Right atrium auricular region (tissue), 2 donors: ENCODE results near the gene CCL20. TPM values are rescaled to one million over a fixed set of nuclear protein-coding genes. Genes with fewer than 3 reads are reported as not detected.

Experiments
- DNase-seq: peaks from one replicate; pipeline ENCODE4 v3.0.0-alpha.2; 2019; ENCODE audit warnings: low spot score
- H3K27ac ChIP-seq, 2 donors: fragments of 200-600 bp; sonication (generic); 1 replicate in 1 of 2; 2 replicates in 1 of 2; pipeline ENCODE4 v1.5.1; 2016 to 2019
- H3K27me3 ChIP-seq, 2 donors: fragments of 200-600 bp; sonication (generic); one replicate each; pipeline versions ENCODE4 v1.5.1 to v1.6.0; 2017 to 2019
- H3K36me3 ChIP-seq: fragments of 200-600 bp; sonication (generic); one replicate; pipeline ENCODE4 v1.5.1; 2016
- H3K4me1 ChIP-seq, 2 donors: fragments of 200-600 bp; sonication (generic); one replicate each; pipeline versions ENCODE4 v1.5.1 to v1.6.0; 2017 to 2019
- H3K4me3 ChIP-seq, 2 donors: fragments of 200-600 bp; sonication (generic); 1 replicate in 1 of 2; 2 replicates in 1 of 2; pipeline ENCODE4 v1.5.1; 2017 to 2019; ENCODE audit warnings: mild to moderate bottlenecking in 1 of 2, moderate library complexity in 1 of 2
- H3K9me3 ChIP-seq, 2 donors: fragments of 200-600 bp; sonication (generic); one replicate each; pipeline ENCODE4 v1.5.1; 2019
- CTCF ChIP-seq, 2 donors: fragments of 200-600 bp; sonication (generic); IDR thresholded peaks; one replicate each; pipeline ENCODE4 v1.5.1; 2019; ENCODE audit warnings: antibody characterized with exemption in 2 of 2
- total RNA-seq, 2 donors: library from RNA; depleted of rRNA; stranded (reverse); fragments of >200 nt; gene quantifications; one replicate each; pipeline ENCODE4 v1.1.0, GENCODE V29; 2016

CCL20 gene
- not detected for total RNA-seq

- H3K4me3 ChIP-seq = no peak within 1 kb of the TSS
- H3K27ac ChIP-seq = no peak within 1 kb of the TSS
- no peak for DNase-seq
- TF ChIP-seq CTCF (IDR thresholded peaks at IDR 0.05) = no peak
- H3K36me3 ChIP-seq = no peaks in the 10 kb centered on the region
- no peaks in the 10 kb centered on the region for H3K9me3 ChIP-seq
- peaks cover 0 to 12% of the 10 kb centered on the region in 2 donors for H3K4me1 ChIP-seq
- no peaks in the 10 kb centered on the region for H3K27me3 ChIP-seq
Measured at GRCh38 chr2:227813562-227814353, at the start of gene CCL20. Gene CCL20, plus strand, starts transcription at chr2:227813842. Its CDS starts 70 bp downstream, at chr2:227813912.

- H3K27ac ChIP-seq = peak overlapping the region in 1 of 2 donors; percentile 17
- peaks cover 0 to 11% of the 10 kb centered on the region in 2 donors for H3K4me1 ChIP-seq
- no peak overlapping the region for H3K4me3 ChIP-seq
- H3K9me3 ChIP-seq = no peaks in the 10 kb centered on the region
- TF ChIP-seq CTCF (IDR thresholded peaks at IDR 0.05) = no peak
- no peak for DNase-seq
- no peaks in the 10 kb centered on the region for H3K36me3 ChIP-seq
- H3K27me3 ChIP-seq = no peaks in the 10 kb centered on the region
Measured at GRCh38 chr2:227765788-227766372, 47.8 kb upstream of the CCL20 start.

- DNase-seq = peak; percentile 89
- Histone ChIP-seq H3K36me3 (no peaks in the 10 kb centered on the region), H3K27me3 (no peaks in the 10 kb centered on the region), H3K9me3 (no peaks in the 10 kb centered on the region), H3K4me1 (peaks cover 0 to 11% of the 10 kb centered on the region in 2 donors), H3K4me3 (no peak overlapping the region), H3K27ac (peak overlapping the region in 1 of 2 donors; percentile 17)
- peak; percentile 73 to 88 for TF ChIP-seq CTCF (IDR thresholded peaks at IDR 0.05)
Measured at GRCh38 chr2:227766373-227766883, 47.2 kb upstream of the CCL20 start.

- Histone ChIP-seq H3K9me3 (no peaks in the 10 kb centered on the region), H3K27ac (no peak overlapping the region), H3K27me3 (no peaks in the 10 kb centered on the region), H3K36me3 (no peaks in the 10 kb centered on the region), H3K4me1 (peaks cover 0 to 11% of the 10 kb centered on the region in 2 donors), H3K4me3 (no peak overlapping the region)
- TF ChIP-seq CTCF (IDR thresholded peaks at IDR 0.05) = no peak
- no peak for DNase-seq
Measured at GRCh38 chr2:227767830-227768229, 45.8 kb upstream of the CCL20 start.

- Histone ChIP-seq H3K36me3 (no peaks in the 10 kb centered on the region), H3K27ac (no peak overlapping the region), H3K4me3 (no peak overlapping the region), H3K4me1 (no peaks in the 10 kb centered on the region), H3K27me3 (no peaks in the 10 kb centered on the region), H3K9me3 (no peaks in the 10 kb centered on the region)
- no peak for DNase-seq
- no peak for TF ChIP-seq CTCF (IDR thresholded peaks at IDR 0.05)
Measured at GRCh38 chr2:227772197-227772661, 41.4 kb upstream of the CCL20 start.
